ENCODE data around the gene PTPRR.
"Not testable (repeated sequence)": the region's sequence is repeated elsewhere in the genome, so short reads cannot be mapped to it uniquely, and the experiment has no call there.

Gene PTPRR

DNA sequence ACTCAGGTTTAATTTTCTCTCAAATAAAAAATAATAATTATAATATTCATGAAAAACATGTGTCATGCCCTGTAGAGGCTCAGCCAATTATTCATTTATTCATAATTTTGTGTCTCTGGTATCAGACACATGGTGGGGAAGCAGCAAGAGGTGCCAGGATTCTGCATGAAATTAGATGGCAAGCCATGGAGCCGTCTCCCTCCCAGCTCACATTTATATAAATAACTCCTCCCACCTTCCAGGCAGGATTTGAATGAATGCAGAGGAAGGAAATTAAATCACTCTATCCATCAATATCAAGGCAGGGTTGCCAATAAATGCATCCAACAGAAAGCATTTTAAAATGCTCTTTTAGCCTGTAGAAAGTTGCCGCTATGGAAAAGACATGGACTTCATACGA, 98.1 kb downstream of the PTPRR start:
- no peak for DNase-seq (ENCODE audit: low read depth)
- TF ChIP-seq, protein P1, sequence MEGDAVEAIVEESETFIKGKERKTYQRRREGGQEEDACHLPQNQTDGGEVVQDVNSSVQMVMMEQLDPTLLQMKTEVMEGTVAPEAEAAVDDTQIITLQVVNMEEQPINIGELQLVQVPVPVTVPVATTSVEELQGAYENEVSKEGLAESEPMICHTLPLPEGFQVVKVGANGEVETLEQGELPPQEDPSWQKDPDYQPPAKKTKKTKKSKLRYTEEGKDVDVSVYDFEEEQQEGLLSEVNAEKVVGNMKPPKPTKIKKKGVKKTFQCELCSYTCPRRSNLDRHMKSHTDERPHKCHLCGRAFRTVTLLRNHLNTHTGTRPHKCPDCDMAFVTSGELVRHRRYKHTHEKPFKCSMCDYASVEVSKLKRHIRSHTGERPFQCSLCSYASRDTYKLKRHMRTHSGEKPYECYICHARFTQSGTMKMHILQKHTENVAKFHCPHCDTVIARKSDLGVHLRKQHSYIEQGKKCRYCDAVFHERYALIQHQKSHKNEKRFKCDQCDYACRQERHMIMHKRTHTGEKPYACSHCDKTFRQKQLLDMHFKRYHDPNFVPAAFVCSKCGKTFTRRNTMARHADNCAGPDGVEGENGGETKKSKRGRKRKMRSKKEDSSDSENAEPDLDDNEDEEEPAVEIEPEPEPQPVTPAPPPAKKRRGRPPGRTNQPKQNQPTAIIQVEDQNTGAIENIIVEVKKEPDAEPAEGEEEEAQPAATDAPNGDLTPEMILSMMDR (conservative IDR thresholded peaks at IDR 0.05; ENCODE audit: low read depth, low read length): no peak
- no peak overlapping the region for H3K4me3 ChIP-seq (ENCODE audit: low read depth, low read length)

GRCh38 chr12:70815971-70816391, 104.6 kb downstream of the PTPRR start:
- TF ChIP-seq, protein P1 (conservative IDR thresholded peaks at IDR 0.05; ENCODE audit: low read depth, low read length): no peak
- no peak for DNase-seq (ENCODE audit: low read depth)
- H3K4me3 ChIP-seq (ENCODE audit: low read depth, low read length): no peak overlapping the region

- H3K4me3 ChIP-seq (ENCODE audit: low read depth, low read length): no peak overlapping the region
- TF ChIP-seq, protein P1 (conservative IDR thresholded peaks at IDR 0.05; ENCODE audit: low read depth, low read length): no peak
- DNase-seq (ENCODE audit: low read depth): no peak
Observed at GRCh38 chr12:70815056-70815455, 105.5 kb downstream of the PTPRR start.

DNA sequence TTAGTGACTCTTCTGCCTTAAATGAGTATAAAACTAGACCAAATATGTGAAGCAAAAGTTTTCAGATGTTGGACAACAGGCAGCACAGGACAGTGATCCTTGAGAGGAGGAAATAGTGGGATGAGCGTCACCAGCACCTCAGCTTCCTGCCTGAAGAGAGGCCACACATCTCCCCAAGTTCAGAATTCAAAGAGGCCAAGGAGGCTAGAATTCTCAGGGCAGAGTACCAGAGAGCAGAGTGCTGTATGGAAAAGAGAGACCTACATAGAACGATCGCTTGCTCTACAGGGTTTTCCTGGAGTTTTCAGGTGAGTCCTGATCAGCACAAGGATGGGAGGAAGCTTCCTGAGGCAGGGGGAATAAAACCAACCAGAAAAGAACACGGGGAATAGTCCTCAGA, 107.0 kb downstream of the PTPRR start:
- H3K4me3 ChIP-seq (ENCODE audit: low read depth, low read length): no peak overlapping the region
- no peak for DNase-seq (ENCODE audit: low read depth)
- TF ChIP-seq, protein P1 (conservative IDR thresholded peaks at IDR 0.05; ENCODE audit: low read depth, low read length): no peak

DNA sequence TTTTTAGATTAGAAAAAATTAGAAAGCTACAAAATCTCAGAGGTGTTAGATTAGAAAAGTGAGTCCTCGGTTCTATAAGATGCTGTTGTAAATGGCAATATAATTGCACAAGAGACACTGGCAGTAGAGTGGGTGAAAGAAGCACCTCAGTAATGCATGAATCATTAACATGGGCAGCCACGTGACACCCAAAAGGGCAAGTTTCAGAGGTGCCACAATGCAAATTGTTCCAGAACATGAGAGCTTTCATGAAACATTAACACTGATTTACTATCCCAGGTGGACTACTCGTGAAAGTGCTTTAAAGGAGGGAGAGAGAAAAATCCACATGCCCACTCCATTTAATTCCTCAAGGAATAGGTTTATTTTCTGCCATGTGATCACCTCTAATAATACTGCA, 108.4 kb downstream of the PTPRR start:
- TF ChIP-seq, protein P1 (conservative IDR thresholded peaks at IDR 0.05; ENCODE audit: low read depth, low read length): no peak
- no peak overlapping the region for H3K4me3 ChIP-seq (ENCODE audit: low read depth, low read length)
- no peak for DNase-seq (ENCODE audit: low read depth)

- TF ChIP-seq, protein P1 (conservative IDR thresholded peaks at IDR 0.05; ENCODE audit: low read depth, low read length): no peak
- no peak overlapping the region for H3K4me3 ChIP-seq (ENCODE audit: low read depth, low read length)
- DNase-seq (ENCODE audit: low read depth): no peak
Observed at GRCh38 chr12:70809887-70810286, 110.7 kb downstream of the PTPRR start.

DNA sequence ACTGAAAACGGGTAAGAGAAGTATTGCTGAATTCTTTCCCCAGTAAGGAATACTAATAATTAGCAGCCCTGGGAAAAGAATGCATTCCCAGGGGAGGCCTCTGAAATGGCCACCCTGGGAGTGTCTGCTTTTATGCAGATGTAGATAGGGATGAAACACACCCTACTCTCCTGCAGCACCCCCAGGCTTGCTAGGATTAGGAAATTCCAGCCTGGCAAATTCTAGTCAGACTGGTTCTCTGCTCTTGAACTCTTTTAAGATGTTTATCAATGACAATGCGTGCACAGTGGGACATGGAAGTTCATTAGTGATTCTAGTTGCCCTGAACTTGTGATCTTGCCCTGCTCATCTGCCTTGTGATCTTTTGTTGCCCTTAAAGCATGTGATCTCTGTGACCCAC, 112.5 kb downstream of the PTPRR start:
- H3K4me3 ChIP-seq (ENCODE audit: low read depth, low read length): not testable (repeated sequence)

DNA sequence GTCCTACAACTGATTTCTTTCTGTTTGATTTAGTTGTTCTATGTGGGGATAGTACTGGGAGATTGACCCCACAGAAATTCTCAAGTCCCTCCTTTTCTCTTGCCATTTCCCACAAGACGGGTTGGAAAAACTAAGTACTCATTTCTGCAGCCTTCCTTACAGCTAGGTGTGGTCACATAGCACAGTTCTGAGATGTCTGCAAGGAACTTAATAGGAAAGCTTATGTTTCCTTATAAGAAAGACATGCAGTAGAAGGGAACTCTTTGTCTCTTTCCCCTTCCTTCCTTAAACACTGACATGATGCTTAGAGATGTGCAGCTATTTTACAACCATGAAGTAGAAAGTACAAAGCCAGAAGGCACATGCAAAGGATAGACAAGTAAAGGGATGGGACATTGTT, 113.7 kb downstream of the PTPRR start:
- DNase-seq (ENCODE audit: low read depth): no peak
- TF ChIP-seq, protein P1 (conservative IDR thresholded peaks at IDR 0.05; ENCODE audit: low read depth, low read length): no peak
- H3K4me3 ChIP-seq (ENCODE audit: low read depth, low read length): no peak overlapping the region

More for the DNA sequence above, 112.5 kb downstream of the PTPRR start:
- not testable (repeated sequence) for DNase-seq (ENCODE audit: low read depth)
